ENCODE results near the gene CLINT1.

The CLINT1 gene

DNA sequence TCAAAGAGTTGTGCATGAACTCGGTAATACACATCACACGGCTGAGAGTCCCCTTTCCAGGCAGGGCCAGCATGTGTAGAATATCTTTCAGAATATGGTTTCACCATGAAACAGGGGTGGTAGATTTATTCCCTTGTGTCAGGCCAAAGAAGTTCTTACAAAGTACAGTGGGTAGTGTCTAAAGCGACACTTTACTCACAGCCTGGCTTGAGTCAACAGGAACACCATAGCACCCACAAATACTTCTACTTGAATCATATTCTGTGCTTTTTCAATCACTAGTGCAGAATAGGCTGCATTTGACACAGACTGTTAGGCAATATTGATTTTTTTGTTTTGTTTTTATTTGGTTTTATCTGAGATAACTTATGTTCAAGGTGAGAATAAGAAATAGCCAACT lies 102.8 kb downstream of the CLINT1 start:
- DNase-seq (ENCODE audit: insufficient read length, low spot score) (no peak), FAIRE-seq (no peak)
- TF ChIP-seq, protein P1, sequence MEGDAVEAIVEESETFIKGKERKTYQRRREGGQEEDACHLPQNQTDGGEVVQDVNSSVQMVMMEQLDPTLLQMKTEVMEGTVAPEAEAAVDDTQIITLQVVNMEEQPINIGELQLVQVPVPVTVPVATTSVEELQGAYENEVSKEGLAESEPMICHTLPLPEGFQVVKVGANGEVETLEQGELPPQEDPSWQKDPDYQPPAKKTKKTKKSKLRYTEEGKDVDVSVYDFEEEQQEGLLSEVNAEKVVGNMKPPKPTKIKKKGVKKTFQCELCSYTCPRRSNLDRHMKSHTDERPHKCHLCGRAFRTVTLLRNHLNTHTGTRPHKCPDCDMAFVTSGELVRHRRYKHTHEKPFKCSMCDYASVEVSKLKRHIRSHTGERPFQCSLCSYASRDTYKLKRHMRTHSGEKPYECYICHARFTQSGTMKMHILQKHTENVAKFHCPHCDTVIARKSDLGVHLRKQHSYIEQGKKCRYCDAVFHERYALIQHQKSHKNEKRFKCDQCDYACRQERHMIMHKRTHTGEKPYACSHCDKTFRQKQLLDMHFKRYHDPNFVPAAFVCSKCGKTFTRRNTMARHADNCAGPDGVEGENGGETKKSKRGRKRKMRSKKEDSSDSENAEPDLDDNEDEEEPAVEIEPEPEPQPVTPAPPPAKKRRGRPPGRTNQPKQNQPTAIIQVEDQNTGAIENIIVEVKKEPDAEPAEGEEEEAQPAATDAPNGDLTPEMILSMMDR (IDR thresholded peaks at IDR 0.05; ENCODE audit: insufficient read depth, missing control alignments): no peak

DNA sequence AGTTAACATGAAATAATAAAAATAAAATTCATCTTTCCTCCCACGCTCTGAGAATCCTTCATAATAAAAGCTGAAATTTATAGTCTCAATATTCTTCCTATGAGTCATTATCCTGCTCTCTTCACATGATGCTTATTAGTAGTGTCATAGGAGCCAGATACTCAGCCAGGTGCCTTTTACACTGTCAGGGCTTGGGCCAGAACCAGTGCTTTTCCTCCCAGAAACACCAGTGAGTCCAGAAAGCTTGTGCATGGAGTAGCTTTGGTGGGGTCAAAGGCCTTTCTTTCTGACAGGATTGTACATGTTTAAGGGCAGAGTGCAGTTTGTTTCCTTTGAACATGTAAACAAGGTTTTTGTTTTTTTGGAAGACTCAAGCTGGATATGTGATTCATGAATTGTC lies 108.6 kb downstream of the CLINT1 start:
- DNase-seq (ENCODE audit: insufficient read length, low spot score): no peak
- TF ChIP-seq, protein P1 (IDR thresholded peaks at IDR 0.05; ENCODE audit: insufficient read depth, missing control alignments): no peak
- no peak for FAIRE-seq

DNA sequence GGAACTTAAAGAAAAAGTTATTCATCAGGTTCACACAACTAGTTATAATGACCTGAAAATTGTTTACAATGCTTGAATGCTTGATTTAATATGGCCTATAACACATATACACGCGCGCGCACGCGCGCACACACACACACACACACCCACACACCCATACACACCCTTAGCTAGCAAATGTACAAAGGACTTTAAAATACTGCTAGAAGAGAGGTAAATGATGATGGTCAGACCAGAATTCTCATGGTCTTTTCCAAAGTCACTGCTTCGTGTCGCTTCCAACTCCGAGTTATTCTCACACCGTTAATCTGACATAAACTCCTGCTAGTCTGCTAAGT lies 109.5 kb downstream of the CLINT1 start:
- no peak for FAIRE-seq
- DNase-seq (ENCODE audit: insufficient read length, low spot score): no peak

DNA sequence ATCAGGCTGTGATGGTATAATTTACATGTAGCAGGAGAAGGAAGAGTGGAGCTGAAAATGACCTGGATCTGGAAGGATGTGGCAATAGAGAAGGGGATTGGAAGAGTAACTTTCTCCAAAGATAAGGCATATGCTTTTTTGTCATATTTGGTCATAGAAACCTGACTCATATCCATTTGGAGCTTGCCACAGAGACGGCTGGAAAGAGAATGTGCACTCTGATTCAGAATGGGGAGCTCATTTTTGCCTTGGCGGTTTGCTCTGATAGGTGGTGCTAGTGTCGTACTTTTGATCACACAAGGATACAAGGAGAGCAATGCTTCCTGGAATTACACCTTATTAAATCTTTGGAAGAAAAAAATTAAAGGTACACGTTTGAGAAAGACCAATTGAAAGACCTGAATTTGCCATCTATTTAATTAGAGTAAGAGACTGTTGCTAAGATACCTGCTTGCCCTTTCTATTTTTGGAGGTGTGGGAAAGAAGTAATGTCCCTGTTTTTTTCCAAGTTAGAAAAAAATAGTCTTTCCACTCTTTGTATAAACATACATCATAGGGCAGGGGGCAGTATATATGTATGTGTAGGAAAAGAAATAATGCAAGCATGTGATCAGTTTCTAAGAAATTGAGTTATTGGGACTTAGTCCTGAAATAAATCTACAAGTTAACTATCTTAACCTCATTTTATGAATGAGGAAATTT lies 110.0 kb downstream of the CLINT1 start:
- FAIRE-seq (no peak), DNase-seq (ENCODE audit: insufficient read length, low spot score) (no peak)
- TF ChIP-seq, protein P1 (IDR thresholded peaks at IDR 0.05; ENCODE audit: insufficient read depth, missing control alignments): no peak

More for the DNA sequence above, 109.5 kb downstream of the CLINT1 start:
- TF ChIP-seq, protein P1 (IDR thresholded peaks at IDR 0.05; ENCODE audit: insufficient read depth, missing control alignments): no peak

DNA sequence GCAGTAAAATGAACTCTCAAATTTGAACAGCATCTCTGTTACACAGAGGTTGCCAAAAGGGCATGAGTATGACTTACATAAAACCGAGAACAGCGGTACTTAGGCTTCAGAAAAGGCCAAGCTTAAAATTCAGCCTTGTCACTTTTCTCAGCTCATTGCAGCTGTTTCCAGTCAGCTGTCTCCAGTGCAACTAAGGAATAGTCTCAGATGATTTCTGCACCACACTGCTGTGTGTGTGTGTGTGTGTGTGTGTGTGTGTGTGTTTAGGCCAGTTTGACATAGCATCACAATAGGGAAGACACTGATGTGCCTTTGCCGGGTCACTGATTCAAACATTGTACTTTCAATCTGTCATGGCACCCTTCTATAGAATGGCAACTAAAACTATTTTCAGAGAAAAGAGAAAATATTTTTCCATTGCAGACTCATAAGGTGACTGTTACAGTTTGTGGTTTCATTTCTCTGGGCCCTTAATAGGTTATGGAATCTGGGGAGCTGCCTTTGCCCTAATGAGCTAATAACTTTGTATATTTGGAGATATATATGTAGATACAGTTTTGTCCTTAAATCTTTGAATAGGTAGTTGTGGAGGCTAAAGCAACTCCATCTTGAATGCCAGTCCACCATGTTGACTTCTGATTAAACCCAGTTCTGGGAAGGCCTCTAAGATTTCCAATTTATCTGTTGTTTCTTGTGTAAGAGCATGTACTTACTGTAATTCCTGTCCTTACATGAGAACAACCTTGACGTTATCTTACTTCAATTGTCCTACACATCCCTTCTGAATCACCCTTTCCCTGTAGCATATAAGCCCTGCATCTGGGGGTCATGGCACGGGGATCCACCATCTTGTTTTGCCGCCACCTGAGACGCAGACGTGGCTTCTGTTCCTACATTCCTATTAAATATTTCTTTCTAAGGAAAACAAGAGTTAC lies 110.9 kb downstream of the CLINT1 start:
- TF ChIP-seq, protein P1 (IDR thresholded peaks at IDR 0.05; ENCODE audit: insufficient read depth, missing control alignments): no peak
- FAIRE-seq (no peak), DNase-seq (ENCODE audit: insufficient read length, low spot score) (no peak)

DNA sequence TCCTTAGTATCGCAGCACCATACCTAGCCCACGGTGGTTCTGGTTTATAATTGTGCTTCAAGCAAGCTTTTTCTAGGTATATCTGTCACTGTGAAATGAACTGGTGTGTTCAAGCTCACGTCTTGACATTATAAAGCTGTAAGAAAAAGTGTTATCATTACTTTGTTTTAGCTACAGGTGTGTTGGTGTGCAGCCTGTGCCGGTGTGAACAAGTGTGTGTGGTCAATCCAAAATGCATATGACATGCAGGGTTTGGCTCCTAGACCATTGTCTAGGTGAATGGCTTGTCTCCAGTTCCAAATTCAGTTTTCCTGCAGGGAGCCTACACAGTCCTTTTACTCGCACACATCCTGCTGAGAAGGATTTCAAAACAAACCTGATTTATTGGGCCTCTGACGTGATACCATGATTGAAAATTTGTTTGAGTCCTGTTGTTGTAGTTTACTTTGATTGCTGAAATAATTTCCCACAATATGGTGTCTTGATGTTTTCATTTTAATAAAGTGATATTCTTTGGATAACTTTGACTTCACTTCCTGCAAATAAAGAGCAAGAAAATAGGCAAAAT lies 111.7 kb downstream of the CLINT1 start:
- no peak for DNase-seq (ENCODE audit: insufficient read length, low spot score)
- TF ChIP-seq, protein P1 (IDR thresholded peaks at IDR 0.05; ENCODE audit: insufficient read depth, missing control alignments): no peak
- FAIRE-seq: no peak
